Natural killer cell (primary cell): ENCODE data around the gene EHBP1L1. TPM values are rescaled to one million over a fixed set of nuclear protein-coding genes. Genes with fewer than 3 reads are reported as not detected.
A peak's percentile ranks its signal among the peaks of the same experiment; 100 is the strongest.
"Not testable (repeated sequence)": the region's sequence is repeated elsewhere in the genome, so short reads cannot be mapped to it uniquely, and the experiment has no call there.

Source experiments
- ATAC-seq, 3 donors: fragments of 150-1000 bp in 2 of 3; fragments of 200-7000 bp in 1 of 3; cut with Tn5 transposase; 1 replicate in 1 of 3; 2 replicates in 2 of 3; pipeline ENCODE4 v1.10.0; 2021; ENCODE audit warnings: mild to moderate bottlenecking in 2 of 3, moderate library complexity in 2 of 3
- DNase-seq, 2 donors: peaks; one replicate each; pipeline versions ENCODE4 v3.0.0 to v3.0.0-alpha.2; 2013 to 2021; ENCODE audit warnings: mixed read lengths in 1 of 2
- H3K27ac ChIP-seq: one replicate; pipeline ENCODE4 v1.5.1; 2013; ENCODE audit warnings: mild to moderate bottlenecking, low read length
- H3K27me3 ChIP-seq: one replicate; pipeline ENCODE4 v1.6.1; 2013; ENCODE audit warnings: low read length; ENCODE audit not compliant: control insufficient read depth, insufficient read depth
- H3K36me3 ChIP-seq: one replicate; pipeline ENCODE4 v1.6.1; 2013; ENCODE audit warnings: low read length; ENCODE audit not compliant: control insufficient read depth, insufficient read depth
- H3K4me1 ChIP-seq: one replicate; pipeline ENCODE4 v1.6.1; 2013; ENCODE audit warnings: low read length; ENCODE audit not compliant: control insufficient read depth, insufficient read depth
- H3K4me3 ChIP-seq: one replicate; pipeline ENCODE4 v1.5.1; 2013; ENCODE audit warnings: low read length
- H3K9me3 ChIP-seq: one replicate; pipeline ENCODE4 v1.6.1; 2013; ENCODE audit warnings: low read length; ENCODE audit not compliant: control insufficient read depth, insufficient read depth
- H3K27ac Mint-ChIP-seq, 2 donors: one replicate each; pipeline ENCODE4 v1.8.0; 2022; ENCODE audit warnings: mild to moderate bottlenecking in 2 of 2, mixed read lengths in 2 of 2, moderate library complexity in 1 of 2
- H3K27me3 Mint-ChIP-seq, 2 donors: one replicate each; pipeline ENCODE4 v1.8.0; 2022; ENCODE audit warnings: low read depth in 2 of 2, mixed read lengths in 2 of 2
- H3K36me3 Mint-ChIP-seq: one replicate; pipeline ENCODE4 v1.8.0; 2022; ENCODE audit warnings: mixed read lengths
- H3K4me1 Mint-ChIP-seq, 2 donors: one replicate each; pipeline ENCODE4 v1.8.0; 2022; ENCODE audit warnings: mixed read lengths in 2 of 2
- H3K4me3 Mint-ChIP-seq: one replicate; pipeline ENCODE4 v1.8.0; 2022; ENCODE audit warnings: mild to moderate bottlenecking, moderate library complexity, mixed read lengths
- H3K9me3 Mint-ChIP-seq, 2 donors: one replicate each; pipeline ENCODE4 v1.8.0; 2022; ENCODE audit warnings: mixed read lengths in 2 of 2
- WGBS: methylation state at CpG from one replicate; pipeline ENCODE4 v1.1.7; 2013; ENCODE audit warnings: missing lambda C conversion rate; ENCODE audit not compliant: insufficient coverage; 5-methylcytosine and 5-hydroxymethylcytosine counted together
- intact Hi-C: fragments of 100-400 bp; cut with micrococcal nuclease; formaldehyde crosslinking; loops from one replicate; pipeline ENCODE4 v1.14.2; 2022
- total RNA-seq, 4 donors: library from RNA; stranded (reverse); fragments of 120-200 nt in 1 of 4; gene quantifications; one replicate each; pipeline versions ENCODE4 v1.2.3 to v1.2.4, GENCODE V29; 2013 to 2022
- TF ChIP-seq, protein P1 (sequence below): fragments of 200-600 bp; IDR thresholded peaks from one replicate; pipeline ENCODE4 v1.8.0; 2022; ENCODE audit warnings: antibody characterized with exemption

EHBP1L1 gene
- total RNA-seq, 3 donors from 2014 or later (not counting 1 experiment from before 2014, with no cell fraction given) = 129 to 137 (median 135) TPM

DNA sequence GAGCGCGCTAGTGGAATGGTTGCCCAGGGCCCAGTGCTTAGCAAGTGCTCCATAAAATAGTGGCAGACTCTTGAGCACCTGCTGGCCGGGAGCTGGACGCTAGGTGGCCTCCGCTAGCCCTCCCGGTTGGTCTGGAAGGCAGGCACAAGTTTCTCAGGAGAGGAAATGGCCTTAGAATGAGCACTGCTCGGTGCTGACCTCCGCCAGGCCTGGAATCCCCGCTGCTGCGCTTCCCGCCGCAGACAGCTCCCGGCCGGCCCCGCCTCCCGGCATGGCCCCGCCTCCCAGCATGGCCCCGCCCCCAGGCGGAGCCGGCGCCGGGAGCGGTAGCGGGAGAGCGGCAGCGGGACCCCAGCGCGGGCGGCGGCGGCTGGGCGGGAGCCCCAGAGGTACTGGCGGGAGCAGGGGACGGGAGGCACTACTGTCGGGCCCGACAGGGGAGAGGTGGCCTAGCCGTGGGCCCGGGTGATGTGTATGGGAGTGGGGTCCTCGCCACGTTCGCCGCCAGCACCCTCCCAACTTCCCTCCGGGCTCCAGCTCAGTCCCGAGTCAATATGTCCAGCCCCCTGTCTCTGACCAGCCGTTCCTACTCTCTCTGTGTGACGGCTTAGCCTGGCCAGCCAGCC is 62.1 kb downstream of the EHBP1L1 start, which contains the start of gene SIPA1:
Gene SIPA1 (plus strand): TSS at position 308 of the 626 bp plus-strand sequence. CDS start 2,821 bp downstream, outside the sequence.
- H3K4me3 Mint-ChIP-seq = peak within 1 kb of the TSS; percentile 95
- peaks cover 52 to 64% of the 10 kb centered on the region in 2 donors for H3K4me1 Mint-ChIP-seq
- no peaks in the 10 kb centered on the region for H3K9me3 Mint-ChIP-seq
- H3K36me3 ChIP-seq = peaks cover 47% of the 10 kb centered on the region
- no peaks in the 10 kb centered on the region for H3K9me3 ChIP-seq
- no peaks in the 10 kb centered on the region for H3K27me3 Mint-ChIP-seq
- H3K4me3 ChIP-seq = peak within 1 kb of the TSS; percentile 98
- H3K36me3 Mint-ChIP-seq = no peaks in the 10 kb centered on the region
- intact Hi-C loops = loop anchor here (5.0 kb wide), 1 partner anchor 74 kb away; the partner anchor contains the start of gene KAT5
- TF ChIP-seq, protein P1, sequence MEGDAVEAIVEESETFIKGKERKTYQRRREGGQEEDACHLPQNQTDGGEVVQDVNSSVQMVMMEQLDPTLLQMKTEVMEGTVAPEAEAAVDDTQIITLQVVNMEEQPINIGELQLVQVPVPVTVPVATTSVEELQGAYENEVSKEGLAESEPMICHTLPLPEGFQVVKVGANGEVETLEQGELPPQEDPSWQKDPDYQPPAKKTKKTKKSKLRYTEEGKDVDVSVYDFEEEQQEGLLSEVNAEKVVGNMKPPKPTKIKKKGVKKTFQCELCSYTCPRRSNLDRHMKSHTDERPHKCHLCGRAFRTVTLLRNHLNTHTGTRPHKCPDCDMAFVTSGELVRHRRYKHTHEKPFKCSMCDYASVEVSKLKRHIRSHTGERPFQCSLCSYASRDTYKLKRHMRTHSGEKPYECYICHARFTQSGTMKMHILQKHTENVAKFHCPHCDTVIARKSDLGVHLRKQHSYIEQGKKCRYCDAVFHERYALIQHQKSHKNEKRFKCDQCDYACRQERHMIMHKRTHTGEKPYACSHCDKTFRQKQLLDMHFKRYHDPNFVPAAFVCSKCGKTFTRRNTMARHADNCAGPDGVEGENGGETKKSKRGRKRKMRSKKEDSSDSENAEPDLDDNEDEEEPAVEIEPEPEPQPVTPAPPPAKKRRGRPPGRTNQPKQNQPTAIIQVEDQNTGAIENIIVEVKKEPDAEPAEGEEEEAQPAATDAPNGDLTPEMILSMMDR = peak; percentile 20
- ATAC-seq (peak; percentile 41 to 62 (median 49)), DNase-seq (peak; percentile 86 to 88)
- H3K27me3 ChIP-seq = no peaks in the 10 kb centered on the region
- H3K27ac Mint-ChIP-seq = peak within 1 kb of the TSS; percentile 98 to 99
- H3K4me1 ChIP-seq = peaks cover 83% of the 10 kb centered on the region
- H3K27ac ChIP-seq = peak within 1 kb of the TSS; percentile 98
- 3% methylated on average over 46 of the region's 46 CpGs for WGBS

DNA sequence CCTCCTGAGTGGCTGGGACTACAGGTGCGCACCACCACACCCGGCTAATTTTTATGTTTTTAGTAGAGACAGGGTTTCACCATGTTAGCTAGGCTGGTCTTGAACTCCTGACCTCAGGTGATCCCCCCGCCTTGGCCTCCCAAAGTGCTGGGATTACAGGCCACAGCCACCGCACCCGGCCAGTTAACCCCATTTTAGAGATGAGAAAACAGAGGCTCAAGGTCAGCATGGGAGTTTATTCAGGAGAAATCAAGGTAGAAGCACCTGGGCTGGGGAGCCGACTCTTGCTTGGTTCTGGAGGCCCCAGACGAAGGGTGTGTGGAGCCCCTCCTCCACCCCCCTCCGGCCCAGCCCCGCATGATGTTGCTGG is 63.4 kb downstream of the EHBP1L1 start:
- Mint-ChIP-seq H3K4me3 (peak overlapping the region; percentile 95), H3K4me1 (peaks cover 54 to 65% of the 10 kb centered on the region in 2 donors), H3K27ac (peak overlapping the region; percentile 98 to 99)
- Histone ChIP-seq H3K4me1 (peaks cover 83% of the 10 kb centered on the region), H3K4me3 (peak overlapping the region; percentile 98), H3K27ac (peak overlapping the region; percentile 98), H3K36me3 (peaks cover 59% of the 10 kb centered on the region)
- not testable (repeated sequence) for H3K9me3 ChIP-seq, ATAC-seq, H3K27me3 Mint-ChIP-seq, H3K27me3 ChIP-seq, H3K36me3 Mint-ChIP-seq, DNase-seq, H3K9me3 Mint-ChIP-seq
- 40% methylated on average over 6 of the region's 9 CpGs for WGBS
- intact Hi-C loops = loop anchor here (1.0 to 5.0 kb wide), 2 partner anchors 24 to 73 kb away; partner anchors contain the start of gene KAT5

DNA sequence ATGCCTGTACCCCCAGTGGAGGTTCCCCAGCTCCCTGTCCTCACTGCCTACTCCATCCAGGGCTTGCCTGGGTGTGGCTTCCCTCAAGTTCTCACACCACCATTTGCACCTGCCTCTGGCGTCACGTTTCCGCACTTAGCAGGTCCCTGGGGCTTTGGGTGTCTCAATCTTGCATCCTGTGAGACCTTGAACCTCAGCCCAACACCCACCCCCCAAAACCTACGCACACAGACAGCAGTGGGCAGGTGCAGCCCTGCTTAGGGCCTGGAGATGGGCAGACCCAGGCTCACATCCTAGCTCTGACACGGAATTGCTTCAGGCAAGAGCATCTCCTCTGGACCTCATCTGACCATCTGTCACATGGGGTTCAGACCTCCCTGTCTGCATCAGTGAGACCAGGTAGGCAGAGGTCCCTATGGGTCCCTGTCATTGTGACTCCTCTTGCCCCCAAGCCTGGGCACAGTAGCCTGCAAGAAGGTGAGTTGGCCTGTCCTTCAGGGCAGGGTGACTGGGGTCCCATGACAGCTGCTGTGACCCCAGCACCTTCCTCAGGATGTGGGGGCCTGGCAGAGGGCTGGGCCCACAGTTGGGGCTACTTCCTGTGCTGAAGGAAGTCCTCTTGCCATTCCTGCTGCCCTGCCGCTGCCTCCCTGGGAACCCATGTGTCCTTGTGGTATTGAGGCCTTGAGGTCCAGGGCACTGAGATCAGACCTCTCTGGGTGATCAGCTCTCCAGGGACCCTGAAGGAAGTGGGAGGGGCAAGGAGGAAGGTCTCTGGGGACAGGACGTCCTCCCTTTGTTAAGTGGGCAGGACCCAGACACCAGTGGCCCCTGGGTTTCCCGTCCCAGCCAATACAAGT is 64.0 kb downstream of the EHBP1L1 start:
- ATAC-seq = peak; percentile 61 to 83 (median 70)
- peaks cover 50 to 66% of the 10 kb centered on the region in 2 donors for H3K4me1 Mint-ChIP-seq
- DNase-seq = peak; percentile 83 to 94
- no peaks in the 10 kb centered on the region for H3K9me3 ChIP-seq
- TF ChIP-seq, protein P1 = no peak
- H3K27ac ChIP-seq = peak overlapping the region; percentile 98
- peaks cover 83% of the 10 kb centered on the region for H3K4me1 ChIP-seq
- no peaks in the 10 kb centered on the region for H3K27me3 Mint-ChIP-seq
- intact Hi-C loops = loop anchor here (1.0 to 5.0 kb wide), 4 partner anchors 12 to 72 kb away; partner anchors contain the start of genes KAT5 and ZNRD2
- no peaks in the 10 kb centered on the region for H3K9me3 Mint-ChIP-seq
- peak overlapping the region; percentile 95 for H3K4me3 Mint-ChIP-seq
- H3K27ac Mint-ChIP-seq = peak overlapping the region; percentile 98 to 99
- peak overlapping the region; percentile 57 for H3K4me3 ChIP-seq
- no peaks in the 10 kb centered on the region for H3K27me3 ChIP-seq
- WGBS = under 1% methylated on average over 8 of the region's 8 CpGs
- H3K36me3 Mint-ChIP-seq = no peaks in the 10 kb centered on the region
- peaks cover 60% of the 10 kb centered on the region for H3K36me3 ChIP-seq
